NCI-H526 treated with DMSO at 0.1 percent for 48 hours (cell line): Measurements from ENCODE around the gene TMEM37.
A peak's percentile ranks its signal among the peaks of the same experiment; 100 is the strongest.

Source experiments
- DNase-seq: peaks from one replicate; lab custom pipeline; 2025; lab: John Stamatoyannopoulos, UW

Gene TMEM37

DNA sequence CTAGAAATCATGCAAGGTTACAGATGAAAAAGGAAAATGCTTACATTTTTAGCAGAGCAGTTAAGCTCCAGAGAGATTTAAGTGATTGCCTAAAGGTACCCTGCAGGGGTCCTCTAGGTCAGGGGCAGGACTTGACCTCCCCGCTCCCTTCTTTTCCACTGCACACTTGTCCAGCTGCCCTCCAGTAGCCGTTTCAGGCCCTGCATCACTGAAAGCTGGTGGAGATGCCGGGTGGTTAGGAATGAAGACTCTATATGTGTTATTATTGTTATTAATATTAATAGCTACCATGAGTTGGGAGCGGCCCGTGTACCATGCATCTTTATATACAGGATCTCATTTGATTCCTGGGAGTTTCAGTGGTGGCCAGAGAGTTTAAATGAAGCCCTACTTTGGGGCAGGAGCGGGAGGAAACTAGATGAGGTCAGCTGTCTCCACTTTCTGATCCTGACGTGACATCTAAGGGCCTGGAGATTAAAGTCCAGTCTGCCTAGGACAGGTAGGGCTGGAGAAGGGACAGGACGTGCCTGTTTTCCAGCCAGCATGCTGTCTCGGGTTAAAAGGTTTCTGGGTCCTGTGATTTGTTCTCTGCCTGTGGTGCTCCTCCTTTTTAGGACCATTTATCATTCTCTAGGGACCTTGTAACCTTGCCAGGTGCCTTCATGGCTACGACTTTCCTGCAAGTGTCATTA, 2.1 kb downstream of the TMEM37 start:
- no peak for DNase-seq

DNA sequence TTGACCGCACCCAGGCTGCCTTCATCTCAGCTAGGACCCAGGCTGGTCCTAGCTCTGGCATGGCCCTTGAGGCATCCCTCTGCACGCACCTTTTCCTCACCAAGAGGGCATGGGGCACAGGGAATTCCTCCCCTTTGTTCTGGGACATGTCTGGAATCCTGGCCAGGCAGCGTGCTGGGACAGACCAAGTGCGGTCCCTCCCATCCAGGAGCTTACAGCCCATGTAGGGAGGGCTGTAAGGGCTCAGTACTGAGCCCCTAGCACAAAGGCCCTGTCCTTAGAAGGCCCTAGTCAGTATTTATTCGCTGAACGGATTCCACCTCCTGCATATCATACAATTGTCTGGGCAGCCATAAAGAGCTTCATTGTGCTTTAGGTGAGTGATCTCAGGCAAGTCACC, 3.0 kb downstream of the TMEM37 start:
- DNase-seq = no peak

DNA sequence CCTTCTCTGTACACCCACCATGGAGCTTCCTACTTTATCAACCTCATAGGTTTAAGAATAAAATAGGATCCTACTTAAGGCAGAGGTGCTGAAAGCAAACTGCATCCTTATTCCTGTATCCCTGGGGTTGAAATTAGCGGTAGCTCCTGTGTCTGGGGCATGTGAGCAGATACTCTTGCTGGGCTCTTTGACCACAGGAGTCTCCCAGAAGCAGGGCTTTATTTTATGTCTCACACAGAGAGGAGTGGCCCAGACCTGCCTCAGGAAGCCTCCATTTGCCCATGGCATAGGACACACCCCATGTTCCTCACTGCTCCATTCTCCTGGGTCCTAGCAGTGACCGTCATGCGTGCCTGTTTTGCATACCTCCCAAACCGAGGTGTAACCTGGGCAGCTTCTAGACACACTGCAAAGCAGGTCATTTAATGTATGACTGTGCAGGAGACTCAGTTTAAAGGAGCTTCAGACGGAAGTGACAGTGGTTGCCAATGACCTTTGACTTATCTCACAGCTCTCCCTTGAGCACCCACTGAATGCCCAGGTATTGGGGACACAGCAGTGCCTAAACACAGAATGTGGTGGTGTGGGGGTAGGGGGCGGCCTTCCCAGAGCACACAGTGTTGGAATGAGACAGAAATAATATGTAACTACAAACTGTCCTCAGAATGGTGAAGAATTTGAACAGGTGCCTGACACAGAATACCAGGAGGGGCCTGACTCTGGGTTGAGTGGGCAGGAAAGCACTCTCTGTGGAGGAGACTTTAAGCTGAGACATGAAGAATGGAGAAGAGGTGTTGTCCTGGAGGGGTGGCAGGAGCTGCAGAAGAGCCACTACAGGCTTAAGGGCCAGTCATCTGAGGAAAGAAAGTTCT, 3.7 kb downstream of the TMEM37 start:
- DNase-seq = peak; percentile 86

DNA sequence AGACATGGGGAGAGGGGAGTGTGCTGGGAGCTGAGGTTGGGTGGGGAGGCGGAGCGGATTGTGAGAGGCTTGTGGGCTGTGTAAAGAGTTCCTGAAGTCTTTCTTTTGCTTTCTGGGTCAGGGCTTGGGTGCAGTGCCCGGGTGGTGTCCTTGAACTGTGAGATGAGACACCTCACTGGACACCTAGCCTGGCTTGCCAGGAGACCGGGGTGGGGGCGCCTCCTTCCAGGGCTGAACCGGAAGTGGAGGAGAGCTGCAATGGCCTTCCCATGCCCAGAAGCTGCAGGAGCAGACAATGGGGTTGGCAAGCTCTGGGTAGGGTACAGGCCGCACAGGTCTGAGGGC, 4.3 kb downstream of the TMEM37 start:
- no peak for DNase-seq

DNA sequence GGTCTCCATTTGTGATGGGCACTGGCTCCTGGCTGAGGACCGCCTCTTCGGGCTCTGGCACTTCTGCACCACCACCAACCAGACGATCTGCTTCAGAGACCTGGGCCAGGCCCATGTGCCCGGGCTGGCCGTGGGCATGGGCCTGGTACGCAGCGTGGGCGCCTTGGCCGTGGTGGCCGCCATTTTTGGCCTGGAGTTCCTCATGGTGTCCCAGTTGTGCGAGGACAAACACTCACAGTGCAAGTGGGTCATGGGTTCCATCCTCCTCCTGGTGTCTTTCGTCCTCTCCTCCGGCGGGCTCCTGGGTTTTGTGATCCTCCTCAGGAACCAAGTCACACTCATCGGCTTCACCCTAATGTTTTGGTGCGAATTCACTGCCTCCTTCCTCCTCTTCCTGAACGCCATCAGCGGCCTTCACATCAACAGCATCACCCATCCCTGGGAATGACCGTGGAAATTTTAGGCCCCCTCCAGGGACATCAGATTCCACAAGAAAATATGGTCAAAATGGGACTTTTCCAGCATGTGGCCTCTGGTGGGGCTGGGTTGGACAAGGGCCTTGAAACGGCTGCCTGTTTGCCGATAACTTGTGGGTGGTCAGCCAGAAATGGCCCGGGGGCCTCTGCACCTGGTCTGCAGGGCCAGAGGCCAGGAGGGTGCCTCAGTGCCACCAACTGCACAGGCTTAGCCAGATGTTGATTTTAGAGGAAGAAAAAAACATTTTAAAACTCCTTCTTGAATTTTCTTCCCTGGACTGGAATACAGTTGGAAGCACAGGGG, 5.5 kb downstream of the TMEM37 start:
- no peak for DNase-seq

DNA sequence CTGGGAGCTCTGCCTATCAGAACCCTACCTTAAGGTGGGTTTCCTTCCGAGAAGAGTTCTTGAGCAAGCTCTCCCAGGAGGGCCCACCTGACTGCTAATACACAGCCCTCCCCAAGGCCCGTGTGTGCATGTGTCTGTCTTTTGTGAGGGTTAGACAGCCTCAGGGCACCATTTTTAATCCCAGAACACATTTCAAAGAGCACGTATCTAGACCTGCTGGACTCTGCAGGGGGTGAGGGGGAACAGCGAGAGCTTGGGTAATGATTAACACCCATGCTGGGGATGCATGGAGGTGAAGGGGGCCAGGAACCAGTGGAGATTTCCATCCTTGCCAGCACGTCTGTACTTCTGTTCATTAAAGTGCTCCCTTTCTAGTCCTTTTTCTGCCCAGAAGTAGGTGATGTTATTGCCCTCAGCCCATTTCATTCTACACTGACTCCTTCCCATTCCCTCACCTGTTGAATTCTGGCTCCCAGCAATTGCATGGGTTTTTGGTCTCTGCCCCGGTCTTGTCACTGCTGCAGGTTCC, 6.5 kb downstream of the TMEM37 start:
- no peak for DNase-seq

DNA sequence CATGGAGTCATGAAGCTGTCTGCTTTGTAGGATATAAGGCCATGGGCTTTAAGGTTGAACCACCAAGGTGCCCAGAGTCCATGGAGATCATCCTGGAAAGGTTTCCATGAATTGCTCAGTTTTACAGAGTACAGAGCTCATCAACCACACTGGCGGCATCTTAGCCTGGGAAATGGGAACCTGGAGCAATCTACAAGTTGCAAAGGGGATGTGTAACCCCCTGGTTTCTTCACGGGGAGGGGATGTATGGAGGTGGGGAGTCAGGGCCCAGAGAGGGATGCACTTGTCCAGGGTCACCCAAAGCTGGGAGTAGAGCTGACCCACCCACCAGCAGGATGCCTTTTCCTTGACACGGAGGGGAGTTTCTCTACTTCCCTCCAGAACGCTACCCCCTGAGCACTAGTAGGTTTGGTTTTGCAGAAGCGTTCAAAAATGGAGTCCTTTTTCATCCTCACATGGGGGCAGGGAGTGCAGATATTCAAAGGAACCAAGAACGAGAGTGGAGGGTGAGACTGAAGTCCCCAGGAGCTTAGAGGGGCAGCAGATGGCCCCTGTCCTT, 7.2 kb downstream of the TMEM37 start:
- DNase-seq = no peak

DNA sequence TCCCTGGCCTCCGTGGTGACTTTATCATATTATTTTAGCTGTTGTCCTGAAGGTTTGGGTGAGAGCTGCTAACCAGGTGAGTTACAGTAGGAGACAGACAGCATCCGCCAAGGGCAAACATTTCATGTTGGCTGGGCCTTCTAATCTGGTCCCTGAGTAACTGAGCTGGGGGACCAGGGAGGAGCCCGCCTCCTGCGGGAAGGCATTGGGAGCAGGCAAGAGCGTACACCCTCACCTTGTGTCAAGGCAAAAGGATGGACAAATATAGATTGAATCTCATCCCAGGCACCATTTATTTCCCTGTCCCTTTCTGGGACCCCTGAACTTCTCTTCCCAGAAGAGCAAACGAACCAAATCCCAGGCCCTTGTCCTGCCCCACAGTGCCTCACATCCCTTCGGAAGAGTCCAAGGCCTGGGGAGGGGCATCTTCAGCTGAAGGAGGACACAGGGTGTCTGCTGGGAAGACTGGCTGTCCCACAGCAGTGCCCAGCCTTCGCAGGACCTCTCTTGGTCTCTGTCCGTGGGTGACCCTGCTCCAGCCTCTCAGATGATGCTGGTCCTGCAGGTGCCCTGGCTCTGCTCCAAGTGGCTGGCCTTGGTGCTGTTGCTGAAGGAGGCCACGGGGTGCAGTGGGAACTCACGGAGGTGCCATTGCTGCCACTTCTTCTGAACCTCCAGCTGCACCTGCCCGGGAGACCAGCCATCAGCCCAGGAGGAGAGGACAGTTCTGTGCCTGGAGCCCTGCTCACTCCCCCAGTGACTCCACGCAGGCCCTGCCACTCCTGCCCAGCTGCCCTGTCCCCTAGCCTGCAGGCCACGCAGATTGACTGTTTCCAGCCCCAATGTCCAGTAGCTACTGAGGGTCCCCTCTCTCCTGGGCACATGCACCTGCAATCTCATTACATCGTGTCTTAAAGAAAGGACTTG, 8.2 kb downstream of the TMEM37 start:
- no peak for DNase-seq

DNA sequence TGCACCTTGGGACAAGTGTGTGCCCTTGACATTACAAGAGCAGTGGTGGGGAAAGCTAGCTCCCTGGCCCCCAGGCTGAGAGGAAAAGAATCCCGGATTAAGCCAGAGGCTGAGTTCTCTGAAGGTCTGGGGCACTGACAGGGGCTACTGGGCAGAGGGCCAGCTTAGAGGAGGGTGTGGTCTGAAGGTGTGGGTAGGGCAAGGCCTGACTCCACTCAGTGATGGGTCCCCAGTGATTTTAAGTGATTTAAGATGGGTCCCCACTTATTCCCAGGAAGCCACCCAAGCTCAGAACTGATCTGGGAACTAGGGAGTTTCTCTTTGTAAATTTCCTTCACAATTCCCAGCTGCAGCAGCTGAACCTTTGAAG, 8.8 kb downstream of the TMEM37 start:
- no peak for DNase-seq

DNA sequence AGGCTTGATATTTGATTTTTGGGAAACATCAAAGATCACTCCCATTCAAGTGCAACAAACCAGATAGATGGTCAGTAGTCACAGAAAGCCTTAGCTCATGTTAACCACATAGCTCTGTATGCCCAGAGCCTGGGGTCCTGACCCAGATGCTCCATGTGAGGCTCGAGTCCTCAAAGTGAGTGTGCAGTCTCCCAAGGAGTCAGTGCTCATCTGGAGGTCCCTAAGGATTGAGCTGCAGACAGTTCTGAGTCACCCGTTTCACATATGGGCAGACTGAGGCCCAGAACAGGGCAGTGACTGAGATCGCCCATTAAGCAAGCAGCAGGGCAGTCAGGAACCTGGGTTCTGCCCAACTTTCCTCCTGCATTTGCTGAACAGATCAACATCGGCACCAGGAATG, 9.2 kb downstream of the TMEM37 start:
- no peak for DNase-seq

DNA sequence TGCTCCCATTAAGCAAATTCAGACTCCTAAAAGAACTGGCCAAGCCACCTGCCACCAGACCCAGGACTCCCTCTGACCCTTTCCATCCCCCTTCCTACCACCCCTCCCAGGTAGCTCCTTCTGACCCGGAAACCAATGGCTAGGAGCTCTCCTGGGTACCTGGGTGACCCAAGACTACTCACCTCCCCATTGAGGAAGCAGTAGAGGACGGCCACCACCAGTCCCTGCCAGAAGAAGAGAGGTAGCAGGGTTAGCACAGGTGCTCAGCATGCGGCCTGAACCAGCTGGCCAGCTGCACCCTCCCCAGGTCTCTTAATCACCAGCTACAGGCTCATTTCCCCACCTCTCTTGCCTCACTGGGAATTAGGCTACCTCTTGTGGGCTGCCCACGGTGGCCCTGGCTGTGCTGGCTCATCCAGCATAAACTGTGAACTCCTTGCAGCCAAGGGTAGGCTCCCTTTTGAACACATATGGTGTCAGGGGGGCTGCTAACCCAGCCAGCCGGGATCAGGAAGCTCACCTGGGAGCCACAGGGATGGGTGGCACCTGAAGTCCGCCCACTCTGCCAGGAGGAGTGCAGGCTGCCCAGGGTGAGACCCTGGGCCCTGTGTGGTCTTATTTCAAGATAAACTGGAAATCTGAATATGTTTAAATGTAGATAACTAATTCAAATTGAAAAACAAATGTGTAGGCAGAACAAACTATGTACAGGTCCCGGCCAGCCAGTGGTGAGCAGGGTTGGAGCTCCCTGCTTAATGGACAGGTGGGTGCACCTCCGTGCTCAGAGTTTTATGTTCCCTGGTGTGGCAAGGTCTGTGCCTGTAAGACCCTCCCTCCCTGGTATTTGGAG, 9.9 kb downstream of the TMEM37 start:
- DNase-seq = no peak

DNA sequence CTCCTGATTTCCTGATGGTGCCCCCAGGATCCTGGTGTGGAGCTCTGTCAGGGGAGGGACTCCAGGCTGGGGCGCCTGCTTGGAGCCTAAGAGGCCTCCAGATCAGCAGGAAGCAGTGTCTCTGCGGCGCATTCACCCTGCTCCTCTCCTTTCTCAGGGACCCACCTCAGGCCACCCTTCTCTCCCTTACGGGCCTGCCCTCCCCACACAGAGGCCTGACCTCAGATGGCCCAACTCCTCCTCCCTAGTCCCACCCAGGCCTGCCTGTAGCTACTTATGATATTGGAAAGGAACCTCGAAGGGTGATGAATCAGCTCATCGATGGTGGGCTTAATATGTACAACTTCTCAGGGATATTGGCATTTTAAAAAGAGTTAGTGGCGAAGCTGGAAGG, 10.6 kb downstream of the TMEM37 start:
- DNase-seq = no peak

DNA sequence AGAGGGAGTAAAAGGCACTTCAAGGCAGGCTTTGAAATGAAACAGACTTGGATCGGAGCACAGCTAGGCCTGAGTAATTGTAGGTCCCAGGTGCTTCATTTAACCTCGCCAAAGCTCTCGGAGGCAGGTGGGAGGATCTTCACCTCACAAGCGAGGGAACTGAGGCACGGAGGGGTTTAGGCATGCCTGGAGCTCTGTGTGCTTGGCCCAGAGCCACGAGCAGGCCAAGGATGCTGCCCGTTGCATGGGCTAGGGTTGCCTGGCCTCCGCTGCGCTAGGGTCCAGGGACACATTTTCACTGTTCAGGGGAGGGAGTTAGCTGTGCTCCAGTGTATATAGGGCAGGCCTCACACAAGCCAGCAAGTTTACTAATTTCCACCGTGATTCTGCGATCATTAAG, 11.2 kb downstream of the TMEM37 start:
- DNase-seq = no peak

DNA sequence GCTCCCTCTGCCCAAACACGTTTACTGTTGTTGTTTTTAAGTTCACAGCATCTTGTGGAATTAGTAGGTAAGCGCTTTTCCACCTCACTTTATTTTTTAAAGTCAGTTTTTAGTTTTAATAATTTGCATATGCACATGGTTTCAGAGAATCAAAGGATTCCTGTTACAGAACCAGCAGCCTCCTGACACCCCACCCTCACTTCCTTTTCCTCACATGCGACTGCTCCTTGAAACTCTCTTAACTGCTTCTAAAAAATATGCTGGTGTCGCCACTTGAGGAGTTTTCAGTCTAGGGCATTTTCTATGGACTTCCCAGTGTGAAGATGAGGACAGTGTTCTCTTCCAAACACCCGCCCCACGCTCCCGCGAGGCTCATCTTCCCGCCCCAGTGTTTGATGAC, 14.4 kb downstream of the TMEM37 start:
- no peak for DNase-seq

DNA sequence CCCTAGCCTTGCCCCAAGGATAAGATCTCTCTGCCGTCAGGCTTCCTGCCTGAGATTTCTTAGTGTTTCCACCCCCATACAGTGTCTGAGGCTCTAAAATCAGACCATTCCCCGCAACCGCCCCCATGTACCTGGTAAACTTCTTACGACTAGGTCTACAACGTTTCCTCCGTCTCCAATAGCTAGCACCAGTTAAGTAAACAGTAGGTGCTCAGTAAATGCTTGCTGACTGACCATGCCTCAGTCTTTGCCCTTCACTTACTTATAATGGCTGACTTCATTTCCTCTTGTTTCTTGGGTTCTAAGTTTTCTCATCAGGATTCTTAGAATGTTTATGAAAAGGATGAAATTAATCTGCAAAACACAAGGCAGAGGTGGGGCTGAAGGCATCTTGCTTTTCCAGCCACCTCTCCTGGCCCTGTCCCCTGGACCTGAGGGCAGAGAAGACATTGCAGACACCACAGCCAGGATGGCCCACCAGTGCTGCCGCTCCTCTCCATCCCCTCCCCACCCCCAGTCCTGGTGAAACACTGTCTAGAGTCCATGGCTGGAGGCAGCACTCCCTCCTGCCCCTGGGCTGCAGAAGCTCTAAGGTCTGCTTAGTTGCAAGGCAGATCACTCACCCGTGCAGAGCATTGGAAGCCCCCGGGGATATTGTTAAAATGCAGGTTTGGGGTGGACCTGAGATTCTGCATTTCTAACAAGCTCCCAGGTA, 16.9 kb downstream of the TMEM37 start:
- DNase-seq = no peak

DNA sequence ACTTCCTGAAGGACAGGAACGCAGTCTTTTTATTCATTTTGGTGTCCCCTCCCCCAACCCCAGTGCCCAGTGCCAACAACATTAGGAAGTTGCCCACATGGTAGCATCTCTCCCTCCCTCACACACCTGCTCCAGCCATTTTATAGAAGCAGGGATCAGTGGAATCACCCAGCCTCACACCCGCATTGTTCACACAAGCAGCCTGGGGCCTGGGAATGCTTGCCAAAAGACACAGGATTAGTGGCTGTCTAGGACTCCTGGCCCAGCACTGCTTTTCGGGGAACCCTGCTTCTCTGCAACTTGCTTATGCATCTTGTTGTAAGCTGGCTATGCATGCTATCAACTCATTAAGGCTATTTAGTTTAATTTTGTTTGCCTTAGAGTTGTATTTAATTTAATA, 17.9 kb downstream of the TMEM37 start:
- no peak for DNase-seq

DNA sequence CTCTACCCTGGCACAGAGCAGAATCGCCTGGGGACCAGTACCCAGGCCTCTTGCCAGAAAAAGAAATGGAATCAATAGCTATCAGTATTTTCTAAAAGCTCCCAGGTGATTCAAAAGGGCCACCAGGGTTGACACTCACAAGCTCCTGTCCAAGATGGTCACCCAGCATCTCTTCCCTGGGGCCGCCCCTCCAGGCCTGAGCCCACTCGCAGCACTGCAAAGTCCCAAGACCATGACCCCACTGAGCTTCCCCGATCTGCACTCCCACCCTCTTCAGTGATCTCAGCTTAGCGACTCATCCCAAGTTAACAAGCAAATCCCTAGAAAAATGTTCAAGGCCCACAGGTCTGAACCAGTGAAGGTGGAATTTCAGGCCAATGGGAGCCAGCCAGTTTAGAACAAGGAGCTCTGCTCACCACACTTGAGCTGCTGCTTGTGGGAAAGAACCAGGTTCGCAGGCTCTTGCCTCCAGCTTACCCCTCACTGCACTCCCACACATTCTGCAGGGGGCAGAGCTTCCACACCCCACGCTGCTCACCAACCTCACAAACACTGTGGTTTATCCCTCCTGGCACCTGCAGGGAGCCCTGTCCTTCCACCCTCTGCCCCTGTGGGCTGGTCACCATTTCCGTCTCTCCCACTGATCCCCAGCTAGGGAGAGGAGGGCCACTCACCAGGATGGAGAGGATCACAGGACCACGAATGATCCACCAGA, 19.8 kb downstream of the TMEM37 start:
- DNase-seq = no peak

DNA sequence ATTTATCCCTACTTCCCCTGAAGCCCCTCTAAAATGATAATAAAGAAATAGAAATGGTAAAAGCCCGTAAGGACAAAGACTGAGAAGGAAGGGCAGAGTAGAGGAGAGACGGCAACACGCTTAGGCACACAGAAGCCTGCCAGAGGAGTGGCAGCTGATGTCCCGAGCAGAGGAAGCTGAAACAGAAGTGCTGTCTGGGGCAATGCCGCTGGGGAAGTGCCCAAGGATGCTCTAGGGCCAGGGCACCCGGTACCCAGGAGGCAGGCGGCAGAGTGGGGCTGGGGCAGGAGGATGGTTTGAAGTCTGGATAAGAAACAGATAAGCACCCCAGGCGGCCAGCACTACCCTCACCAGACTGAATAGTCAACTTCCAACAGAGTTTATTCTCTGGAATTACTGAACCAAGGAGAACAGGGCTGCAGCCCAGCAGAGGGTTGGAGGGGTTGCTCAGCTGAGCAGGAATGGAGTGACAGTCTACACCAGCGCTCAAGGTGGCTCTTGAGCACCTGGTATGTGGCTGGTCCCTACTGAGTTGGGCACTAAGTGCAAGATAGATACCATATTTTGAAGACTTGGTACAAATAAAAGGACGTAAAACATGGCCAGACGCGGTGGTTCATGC, 22.4 kb downstream of the TMEM37 start:
- no peak for DNase-seq
